Progenitor cell of endocrine pancreas (in vitro differentiated cells): ENCODE measurements around the gene CARS1. TPM values are rescaled to one million over a fixed set of nuclear protein-coding genes. Genes with fewer than 3 reads are reported as not detected.

Experiments
- DNase-seq: peaks from one replicate; pipeline ENCODE4 v3.0.0; 2021; ENCODE audit warnings: low spot score; ENCODE audit not compliant: unreplicated experiment
- H3K27ac Mint-ChIP-seq: 2 replicates; pipeline ENCODE4 v1.8.0; 2021; ENCODE audit warnings: mild to moderate bottlenecking, moderate library complexity, mixed read lengths
- H3K27me3 Mint-ChIP-seq: 2 replicates; pipeline ENCODE4 v1.8.0; 2021; ENCODE audit warnings: mixed read lengths
- H3K36me3 Mint-ChIP-seq: 2 replicates; pipeline ENCODE4 v1.8.0; 2022; ENCODE audit warnings: mixed read lengths; ENCODE audit not compliant: insufficient read depth
- H3K4me1 Mint-ChIP-seq: 2 replicates; pipeline ENCODE4 v1.8.0; 2021; ENCODE audit warnings: low read depth, mixed read lengths
- H3K4me3 Mint-ChIP-seq: 2 replicates; pipeline ENCODE4 v1.8.0; 2021; ENCODE audit warnings: low read depth, mild to moderate bottlenecking, moderate library complexity, mixed read lengths
- H3K9me3 Mint-ChIP-seq: 2 replicates; pipeline ENCODE4 v1.8.0; 2021; ENCODE audit warnings: low read depth, mixed read lengths
- CTCF ChIP-seq: fragments of 200-600 bp; sonication (generic); IDR thresholded peaks from one replicate; pipeline ENCODE4 v1.5.0; 2021; ENCODE audit warnings: antibody characterized with exemption, mild to moderate bottlenecking; ENCODE audit not compliant: unreplicated experiment
- total RNA-seq: library from RNA; stranded (reverse); gene quantifications from 2 replicates; pipeline ENCODE4 v1.2.1, GENCODE V29; 2021

The CARS1 gene
- total RNA-seq, 1 donor from 2014 or later, result 56.4 TPM

- peaks cover 8% of the 10 kb centered on the region for H3K4me1 Mint-ChIP-seq
- no peak overlapping the region for H3K4me3 Mint-ChIP-seq
- H3K27ac Mint-ChIP-seq, result no peak overlapping the region
- peaks cover 25% of the 10 kb centered on the region for H3K36me3 Mint-ChIP-seq
- no peak for DNase-seq
- TF ChIP-seq CTCF, result no peak
- no peaks in the 10 kb centered on the region for H3K9me3 Mint-ChIP-seq
- no peaks in the 10 kb centered on the region for H3K27me3 Mint-ChIP-seq
These were observed 30.4 kb downstream of the CARS1 start for GRCh38 chr11:3026803-3027202.

- peaks cover 23% of the 10 kb centered on the region for H3K4me1 Mint-ChIP-seq
- DNase-seq, result no peak
- peaks cover 18% of the 10 kb centered on the region for H3K36me3 Mint-ChIP-seq
- no peak overlapping the region for H3K4me3 Mint-ChIP-seq
- no peaks in the 10 kb centered on the region for H3K9me3 Mint-ChIP-seq
- no peak for TF ChIP-seq CTCF
- H3K27me3 Mint-ChIP-seq, result no peaks in the 10 kb centered on the region
- no peak overlapping the region for H3K27ac Mint-ChIP-seq
These were observed 34.2 kb downstream of the CARS1 start for GRCh38 chr11:3022982-3023381.

- Mint-ChIP-seq H3K27me3 (no peaks in the 10 kb centered on the region), H3K36me3 (peaks cover 21% of the 10 kb centered on the region), H3K4me3 (no peak overlapping the region), H3K9me3 (no peaks in the 10 kb centered on the region), H3K27ac (peak overlapping the region; percentile 73), H3K4me1 (peaks cover 23% of the 10 kb centered on the region)
- no peak for TF ChIP-seq CTCF
- no peak for DNase-seq
These were observed 34.8 kb downstream of the CARS1 start for GRCh38 chr11:3022300-3022967.

- Mint-ChIP-seq H3K4me3 (no peak overlapping the region), H3K9me3 (no peaks in the 10 kb centered on the region), H3K36me3 (peaks cover 23% of the 10 kb centered on the region), H3K4me1 (peaks cover 23% of the 10 kb centered on the region), H3K27me3 (no peaks in the 10 kb centered on the region), H3K27ac (peak overlapping the region; percentile 87)
- TF ChIP-seq CTCF, result peak; percentile 73
- peak; percentile 43 for DNase-seq
These were observed 36.1 kb downstream of the CARS1 start for GRCh38 chr11:3021125-3021524.

- TF ChIP-seq CTCF, result no peak
- Mint-ChIP-seq H3K27ac (peak overlapping the region; percentile 87), H3K36me3 (peaks cover 23% of the 10 kb centered on the region), H3K4me3 (no peak overlapping the region), H3K27me3 (no peaks in the 10 kb centered on the region), H3K4me1 (peaks cover 23% of the 10 kb centered on the region), H3K9me3 (no peaks in the 10 kb centered on the region)
- no peak for DNase-seq
These were observed 37.2 kb downstream of the CARS1 start for GRCh38 chr11:3020011-3020410.
